ENCODE data around the gene PCMT1.
"Not testable (repeated sequence)": the region's sequence is repeated elsewhere in the genome, so short reads cannot be mapped to it uniquely, and the experiment has no call there.

The PCMT1 gene

GRCh38 chr6:149728499-149729234, 20.9 kb upstream of the PCMT1 start:
- H3K27ac ChIP-seq, result no peak overlapping the region
- TF ChIP-seq CTCF (conservative IDR thresholded peaks at IDR 0.05; ENCODE audit: low read depth), result no peak
- no peak for DNase-seq (ENCODE audit: low spot score)
- ChIA-PET POLR2A (ENCODE audit: low non-redundant PET) (no interaction called here), CTCF (no interaction called here)

- no peak for TF ChIP-seq CTCF (conservative IDR thresholded peaks at IDR 0.05; ENCODE audit: low read depth)
- POLR2A ChIA-PET (ENCODE audit: low non-redundant PET), result no interaction called here
- DNase-seq (ENCODE audit: low spot score), result no peak
- CTCF ChIA-PET, result no interaction called here
- H3K27ac ChIP-seq, result no peak overlapping the region
Measured at GRCh38 chr6:149729824-149730223, 19.7 kb upstream of the PCMT1 start.

GRCh38 chr6:149733089-149733720, 16.3 kb upstream of the PCMT1 start:
- ChIA-PET POLR2A (ENCODE audit: low non-redundant PET) (no interaction called here), CTCF (interaction anchor here (0.6 kb wide), 1 partner anchor 132 kb away, joined by 3 read pairs; no protein-coding TSS in a partner anchor)
- no peak for DNase-seq (ENCODE audit: low spot score)
- H3K27ac ChIP-seq, result no peak overlapping the region
- TF ChIP-seq CTCF (conservative IDR thresholded peaks at IDR 0.05; ENCODE audit: low read depth), result no peak

GRCh38 chr6:149734915-149735314, 14.6 kb upstream of the PCMT1 start:
- ChIA-PET POLR2A (ENCODE audit: low non-redundant PET) (no interaction called here), CTCF (interaction anchor here (0.6 kb wide), 1 partner anchor 404 kb away, joined by 3 read pairs; no protein-coding TSS in a partner anchor)
- DNase-seq (ENCODE audit: low spot score), result no peak
- TF ChIP-seq CTCF (conservative IDR thresholded peaks at IDR 0.05; ENCODE audit: low read depth), result no peak
- no peak overlapping the region for H3K27ac ChIP-seq

GRCh38 chr6:149745252-149745651, 4.3 kb upstream of the PCMT1 start:
- not testable (repeated sequence) for H3K27ac ChIP-seq; DNase-seq (ENCODE audit: low spot score)
- ChIA-PET POLR2A (ENCODE audit: low non-redundant PET) (interaction anchor here (0.7 kb wide), 1 partner anchor 28 kb away, joined by 3 read pairs; no protein-coding TSS in a partner anchor), CTCF (interaction anchor here (0.6 kb wide), 1 partner anchor 65 kb away, joined by 3 read pairs; no protein-coding TSS in a partner anchor)

GRCh38 chr6:149746147-149746946, 3.2 kb upstream of the PCMT1 start, which contains the start of gene NUP43:
TSS of gene NUP43 (minus strand) at chr6:149746529. CDS start at chr6:149746495, 34 bp downstream.
- CTCF ChIA-PET, result no interaction called here
- peak; percentile 55 for TF ChIP-seq CTCF (conservative IDR thresholded peaks at IDR 0.05; ENCODE audit: low read depth)
- H3K27ac ChIP-seq, result peak within 1 kb of the TSS; percentile 87
- DNase-seq (ENCODE audit: low spot score), result peak; percentile 86
- POLR2A ChIA-PET (ENCODE audit: low non-redundant PET), result interaction anchor here (0.6 kb wide), 1 partner anchor 29 kb away, joined by 3 read pairs; no protein-coding TSS in a partner anchor

GRCh38 chr6:149749082-149749593, 403 bp upstream of the PCMT1 start:
- DNase-seq (ENCODE audit: low spot score); CTCF ChIA-PET; POLR2A ChIA-PET (ENCODE audit: low non-redundant PET): not testable (repeated sequence)
- peak overlapping the region; percentile 91 for H3K27ac ChIP-seq
